ENCODE measurements around the gene OR10J4. TPM values are rescaled to one million over a fixed set of nuclear protein-coding genes. Genes with fewer than 3 reads are reported as not detected.

The OR10J4 gene
- total RNA-seq, 1 donor from 2014 or later = not detected

DNA sequence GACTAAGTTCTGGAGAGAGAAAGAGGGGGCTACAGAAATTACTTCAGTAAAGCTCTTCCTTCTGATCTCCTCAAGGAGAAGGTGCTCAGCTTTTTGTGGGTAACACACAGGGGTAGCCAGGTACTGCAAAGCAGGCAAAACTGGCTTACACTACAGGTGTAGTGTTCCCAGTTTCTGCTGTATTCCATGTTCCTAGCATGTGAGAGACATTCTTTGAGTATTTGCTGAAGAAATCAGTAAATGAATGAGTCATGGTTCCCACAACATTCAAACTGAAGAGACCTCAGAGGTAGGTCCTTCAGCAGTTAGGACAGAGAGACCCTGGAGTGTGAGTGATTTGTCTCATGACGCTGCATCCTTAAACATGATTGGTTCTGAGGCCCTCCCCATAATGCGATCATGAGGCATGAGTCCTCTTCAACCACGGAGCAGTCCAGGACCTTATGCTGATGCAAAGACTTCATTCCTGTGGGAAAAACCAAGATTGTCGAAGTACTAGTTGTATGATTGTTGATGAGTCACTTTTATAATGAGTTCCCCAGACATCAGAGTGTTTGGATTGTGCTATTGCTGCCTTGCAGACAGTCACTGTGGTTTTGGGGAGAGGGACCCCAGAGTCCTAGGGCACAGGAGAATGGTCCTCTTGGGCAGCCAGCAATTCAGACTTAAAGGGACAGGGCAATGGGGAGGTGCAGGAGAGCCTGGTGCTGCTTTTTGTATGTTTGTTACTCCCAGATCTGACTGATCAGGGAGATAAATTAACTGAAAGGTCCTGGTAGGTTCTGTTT lies 2.7 kb upstream of the OR10J4 start:
- no peak for TF ChIP-seq CTCF (IDR thresholded peaks at IDR 0.05; ENCODE audit: unreplicated experiment)
- no peak for DNase-seq (ENCODE audit: low spot score, unreplicated experiment)
- Mint-ChIP-seq H3K4me1 (ENCODE audit: low read depth) (no peaks in the 10 kb centered on the region), H3K36me3 (ENCODE audit: insufficient read depth) (no peaks in the 10 kb centered on the region), H3K27ac (no peak overlapping the region), H3K4me3 (ENCODE audit: low read depth) (no peak overlapping the region), H3K27me3 (no peaks in the 10 kb centered on the region), H3K9me3 (ENCODE audit: low read depth) (peaks cover 30% of the 10 kb centered on the region)

DNA sequence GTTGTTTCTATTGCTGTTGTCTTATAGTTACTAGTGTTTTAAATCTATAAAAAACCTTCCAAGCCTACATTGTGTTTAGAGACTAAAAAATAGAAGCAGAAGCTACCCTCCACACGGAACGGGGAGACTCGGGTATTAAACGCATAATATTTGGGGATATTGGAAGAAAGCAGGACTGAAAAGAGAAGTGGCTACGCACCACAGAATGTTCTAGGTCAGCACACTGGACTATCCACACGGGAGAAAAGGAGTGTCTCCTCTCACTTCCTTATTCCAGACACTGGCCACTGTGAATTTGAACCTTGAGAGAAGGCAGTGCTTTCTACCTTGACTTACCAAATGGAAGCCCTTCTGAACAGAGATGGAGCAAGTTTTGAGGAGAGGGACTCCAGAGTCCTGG lies 1.0 kb upstream of the OR10J4 start:
- no peak for DNase-seq (ENCODE audit: low spot score, unreplicated experiment)
- Mint-ChIP-seq H3K4me3 (ENCODE audit: low read depth) (no peak overlapping the region), H3K36me3 (ENCODE audit: insufficient read depth) (no peaks in the 10 kb centered on the region), H3K27ac (no peak overlapping the region), H3K9me3 (ENCODE audit: low read depth) (peaks cover 32% of the 10 kb centered on the region), H3K27me3 (no peaks in the 10 kb centered on the region), H3K4me1 (ENCODE audit: low read depth) (no peaks in the 10 kb centered on the region)
- TF ChIP-seq CTCF (IDR thresholded peaks at IDR 0.05; ENCODE audit: unreplicated experiment) = no peak

- Mint-ChIP-seq H3K9me3 (ENCODE audit: low read depth) (peaks cover 41% of the 10 kb centered on the region), H3K27ac (no peak overlapping the region), H3K36me3 (ENCODE audit: insufficient read depth) (no peaks in the 10 kb centered on the region), H3K4me1 (ENCODE audit: low read depth) (no peaks in the 10 kb centered on the region), H3K4me3 (ENCODE audit: low read depth) (no peak overlapping the region), H3K27me3 (no peaks in the 10 kb centered on the region)
- DNase-seq (ENCODE audit: low spot score, unreplicated experiment) = no peak
- TF ChIP-seq CTCF (IDR thresholded peaks at IDR 0.05; ENCODE audit: unreplicated experiment) = no peak
Observed at GRCh38 chr1:159436469-159436868, 4.5 kb downstream of the OR10J4 start.

- Mint-ChIP-seq H3K4me1 (ENCODE audit: low read depth) (no peaks in the 10 kb centered on the region), H3K27ac (no peak within 1 kb of the TSS), H3K27me3 (no peaks in the 10 kb centered on the region), H3K4me3 (ENCODE audit: low read depth) (no peak within 1 kb of the TSS), H3K9me3 (ENCODE audit: low read depth) (peaks cover 41% of the 10 kb centered on the region), H3K36me3 (ENCODE audit: insufficient read depth) (no peaks in the 10 kb centered on the region)
- no peak for TF ChIP-seq CTCF (IDR thresholded peaks at IDR 0.05; ENCODE audit: unreplicated experiment)
- no peak for DNase-seq (ENCODE audit: low spot score, unreplicated experiment)
Observed at GRCh38 chr1:159439422-159439821, 7.4 kb downstream of the OR10J4 start, which contains the start of gene OR10J1. Gene OR10J1 (plus strand): TSS chr1:159439722. CDS start chr1:159439792, 70 bp downstream.

- TF ChIP-seq CTCF (IDR thresholded peaks at IDR 0.05; ENCODE audit: unreplicated experiment) = no peak
- peaks cover 44% of the 10 kb centered on the region for H3K9me3 Mint-ChIP-seq (ENCODE audit: low read depth)
- DNase-seq (ENCODE audit: low spot score, unreplicated experiment) = no peak
Observed at GRCh38 chr1:159441360-159441759, 9.4 kb downstream of the OR10J4 start.

More at GRCh38 chr1:159441360-159441759, 9.4 kb downstream of the OR10J4 start:
- no peaks in the 10 kb centered on the region for H3K27me3 Mint-ChIP-seq
- no peaks in the 10 kb centered on the region for H3K36me3 Mint-ChIP-seq (ENCODE audit: insufficient read depth)
- no peaks in the 10 kb centered on the region for H3K4me1 Mint-ChIP-seq (ENCODE audit: low read depth)
- H3K27ac Mint-ChIP-seq = no peak overlapping the region
- no peak overlapping the region for H3K4me3 Mint-ChIP-seq (ENCODE audit: low read depth)
